ENCODE results near the gene M1AP. TPM values are rescaled to one million over a fixed set of nuclear protein-coding genes. Genes with fewer than 3 reads are reported as not detected.

M1AP gene
- total RNA-seq: under 1 TPM in 1 of 4 donors, not detected in 3; 0.27 TPM

GRCh38 chr2:74648009-74648443, at the start of gene M1AP:
M1AP (minus strand) TSS chr2:74648330; CDS start chr2:74640275, 8,055 bp downstream.
- Histone ChIP-seq H3K9me3 (no peaks in the 10 kb centered on the region), H3K4me1 (no peaks in the 10 kb centered on the region), H3K4me3 (peak within 1 kb of the TSS in 1 of 4 donors; percentile 26), H3K27me3 (peaks cover 21% of the 10 kb centered on the region), H3K36me3 (no peaks in the 10 kb centered on the region), H3K27ac (no peak within 1 kb of the TSS)
- 63 to 67% methylated on average over 6 to 35 of the region's 45 CpGs for WGBS, 2 donors (ENCODE audit: low coverage in 1 of 2)
- in situ Hi-C loops (cut with MboI; ENCODE audit: low pct_ligation_motif_present in 1 of 4, low pct_unique_long_range_greater_than_20kb in 1 of 4, low sequenced_read_pairs in 3 of 4): no loop called here
- TF ChIP-seq EP300 (IDR thresholded peaks at IDR 0.05; ENCODE audit: low read depth): no peak
- TF ChIP-seq CTCF (IDR thresholded peaks at IDR 0.05): no peak
- no peak for TF ChIP-seq POLR2AphosphoS5 (IDR thresholded peaks at IDR 0.05)
- TF ChIP-seq POLR2A (IDR thresholded peaks at IDR 0.05): no peak
- DNase-seq: no peak
- intact Hi-C loops (cut with DNase I; ENCODE audit: low total_unique reads): no loop called here

- intact Hi-C loops (cut with DNase I; ENCODE audit: low total_unique reads) (no loop called here), in situ Hi-C loops (cut with MboI; ENCODE audit: low pct_ligation_motif_present in 1 of 4, low pct_unique_long_range_greater_than_20kb in 1 of 4, low sequenced_read_pairs in 3 of 4) (loop anchor here in 1 of 4 donors (25.0 kb wide), 1 partner anchor 915 kb away; no protein-coding TSS in a partner anchor)
- Histone ChIP-seq H3K27me3 (no peaks in the 10 kb centered on the region), H3K4me3 (no peak overlapping the region), H3K4me1 (peaks cover 3 to 48% (median 19%) of the 10 kb centered on the region in 4 donors), H3K36me3 (no peaks in the 10 kb centered on the region), H3K27ac (peak overlapping the region in 2 of 4 donors; percentile 1 to 79), H3K9me3 (no peaks in the 10 kb centered on the region)
- TF ChIP-seq POLR2AphosphoS5 (IDR thresholded peaks at IDR 0.05) (peak in 1 of 3 donors; percentile 34), POLR2A (IDR thresholded peaks at IDR 0.05) (no peak)
- 45 to 57% methylated on average over 2 of the region's 2 CpGs for WGBS, 2 donors (ENCODE audit: low coverage in 1 of 2)
- DNase-seq: no peak
Measured at GRCh38 chr2:74696829-74697228, 48.7 kb upstream of the M1AP start.

GRCh38 chr2:74695663-74696062, 47.5 kb upstream of the M1AP start:
- H3K36me3 ChIP-seq: no peaks in the 10 kb centered on the region
- WGBS, 2 donors (ENCODE audit: low coverage in 1 of 2): 43 to 45% methylated on average over 4 of the region's 4 CpGs
- peak; percentile 62 for DNase-seq
- no peak for TF ChIP-seq EP300 (IDR thresholded peaks at IDR 0.05; ENCODE audit: low read depth)
- TF ChIP-seq POLR2A (IDR thresholded peaks at IDR 0.05): peak; percentile 39
- peak in 2 of 3 donors; percentile 31 to 72 for TF ChIP-seq POLR2AphosphoS5 (IDR thresholded peaks at IDR 0.05)
- peaks cover 3 to 45% (median 20%) of the 10 kb centered on the region in 4 donors for H3K4me1 ChIP-seq
- intact Hi-C loops (cut with DNase I; ENCODE audit: low total_unique reads): no loop called here
- H3K27ac ChIP-seq: peak overlapping the region; percentile 75 to 80 (median 79)
- in situ Hi-C loops (cut with MboI; ENCODE audit: low pct_ligation_motif_present in 1 of 4, low pct_unique_long_range_greater_than_20kb in 1 of 4, low sequenced_read_pairs in 3 of 4): loop anchor here in 1 of 4 donors (25.0 kb wide), 1 partner anchor 917 kb away; no protein-coding TSS in a partner anchor
- no peaks in the 10 kb centered on the region for H3K27me3 ChIP-seq
- H3K4me3 ChIP-seq: no peak overlapping the region
- no peaks in the 10 kb centered on the region for H3K9me3 ChIP-seq

GRCh38 chr2:74694281-74694680, 46.2 kb upstream of the M1AP start:
- Histone ChIP-seq H3K4me3 (no peak overlapping the region), H3K36me3 (no peaks in the 10 kb centered on the region), H3K4me1 (peaks cover 3 to 45% (median 20%) of the 10 kb centered on the region in 4 donors), H3K27ac (peak overlapping the region; percentile 75 to 80 (median 79)), H3K9me3 (no peaks in the 10 kb centered on the region), H3K27me3 (no peaks in the 10 kb centered on the region)
- in situ Hi-C loops (cut with MboI; ENCODE audit: low pct_ligation_motif_present in 1 of 4, low pct_unique_long_range_greater_than_20kb in 1 of 4, low sequenced_read_pairs in 3 of 4) (loop anchor here in 1 of 4 donors (25.0 kb wide), 1 partner anchor 918 kb away; no protein-coding TSS in a partner anchor), intact Hi-C loops (cut with DNase I; ENCODE audit: low total_unique reads) (no loop called here)
- no peak for TF ChIP-seq POLR2A (IDR thresholded peaks at IDR 0.05)
- peak in 1 of 3 donors; percentile 20 for TF ChIP-seq POLR2AphosphoS5 (IDR thresholded peaks at IDR 0.05)
- peak; percentile 21 for DNase-seq
- WGBS, 2 donors (ENCODE audit: low coverage in 1 of 2): 45 to 80% methylated on average over 1 to 3 of the region's 3 CpGs

GRCh38 chr2:74693668-74694067, 45.5 kb upstream of the M1AP start:
- DNase-seq: no peak
- 35 to 38% methylated on average over 1 of the region's 1 CpG for WGBS, 2 donors (ENCODE audit: low coverage in 1 of 2)
- Histone ChIP-seq H3K27ac (peak overlapping the region; percentile 75 to 80 (median 79)), H3K4me3 (no peak overlapping the region), H3K36me3 (no peaks in the 10 kb centered on the region), H3K27me3 (no peaks in the 10 kb centered on the region), H3K9me3 (no peaks in the 10 kb centered on the region), H3K4me1 (peaks cover 3 to 45% (median 20%) of the 10 kb centered on the region in 4 donors)
- intact Hi-C loops (cut with DNase I; ENCODE audit: low total_unique reads): no loop called here
- TF ChIP-seq POLR2AphosphoS5 (IDR thresholded peaks at IDR 0.05): no peak
- no peak for TF ChIP-seq EP300 (IDR thresholded peaks at IDR 0.05; ENCODE audit: low read depth)
- TF ChIP-seq CTCF (IDR thresholded peaks at IDR 0.05): no peak
- TF ChIP-seq POLR2A (IDR thresholded peaks at IDR 0.05): no peak
- in situ Hi-C loops (cut with MboI; ENCODE audit: low pct_ligation_motif_present in 1 of 4, low pct_unique_long_range_greater_than_20kb in 1 of 4, low sequenced_read_pairs in 3 of 4): loop anchor here in 1 of 4 donors (25.0 kb wide), 1 partner anchor 919 kb away; no protein-coding TSS in a partner anchor
